CD4-positive, alpha-beta T cell (primary cell): Measurements from ENCODE around the gene PLXNA1. TPM values are rescaled to one million over a fixed set of nuclear protein-coding genes. Genes with fewer than 3 reads are reported as not detected.

Experiments
- ATAC-seq: fragments of 200-7000 bp; cut with Tn5 transposase; one replicate; pipeline ENCODE4 v1.10.0; 2022; ENCODE audit warnings: mild to moderate bottlenecking; ENCODE audit not compliant: poor library complexity
- CTCF ChIA-PET: fragments of 350-600 bp; sonication (Branson Sonifier 250); formaldehyde crosslinking; loops from one replicate; lab custom pipeline; 2021; ENCODE audit warnings: antibody characterized with exemption, inconsistent platforms; lab: Charles Lee
- POLR2A ChIA-PET: fragments of 350-600 bp; sonication (Branson Sonifier 250); formaldehyde crosslinking; loops from one replicate; lab custom pipeline; 2021; ENCODE audit warnings: antibody characterized with exemption, inconsistent platforms; lab: Charles Lee
- DNase-seq, 14 experiments: peaks; one replicate each; pipeline ENCODE4 v3.0.0-alpha.2; 2013 to 2020; ENCODE audit warnings: mixed read lengths in 2 of 14
- H3K27ac ChIP-seq, 2 donors: one replicate each; pipeline versions ENCODE4 v1.5.1 to v1.7.0; 2013; ENCODE audit warnings: low read length in 2 of 2, low read depth in 1 of 2, mild to moderate bottlenecking in 1 of 2
- H3K27me3 ChIP-seq, 2 experiments: 1 replicate in 1 of 2; 2 replicates in 1 of 2; pipeline versions ENCODE4 v1.6.1 to v1.7.0; 2013; ENCODE audit warnings: low read length in 2 of 2, control low read depth in 1 of 2, mild to moderate bottlenecking in 1 of 2, moderate library complexity in 1 of 2; ENCODE audit not compliant: insufficient read depth in 2 of 2, control insufficient read depth in 1 of 2
- H3K36me3 ChIP-seq: one replicate; pipeline ENCODE4 v1.6.1; 2013; ENCODE audit warnings: low read length, control low read depth; ENCODE audit not compliant: insufficient read depth
- H3K4me1 ChIP-seq: one replicate; pipeline ENCODE4 v1.6.1; 2013; ENCODE audit warnings: low read length, control low read depth; ENCODE audit not compliant: insufficient read depth
- H3K4me3 ChIP-seq: one replicate; pipeline ENCODE4 v1.5.1; 2013; ENCODE audit warnings: mild to moderate bottlenecking, low read length, moderate library complexity
- H3K9me3 ChIP-seq, 2 experiments: 1 replicate in 1 of 2; 2 replicates in 1 of 2; pipeline versions ENCODE4 v1.6.1 to v1.7.0; 2013; ENCODE audit warnings: low read length in 2 of 2, mild to moderate bottlenecking in 2 of 2, control low read depth in 1 of 2, moderate library complexity in 1 of 2; ENCODE audit not compliant: control insufficient read depth in 1 of 2, insufficient read depth in 1 of 2
- H3K27ac Mint-ChIP-seq: one replicate; pipeline ENCODE4 v1.8.0; 2020; ENCODE audit warnings: mixed read lengths
- H3K27me3 Mint-ChIP-seq: one replicate; pipeline ENCODE4 v1.8.0; 2021; ENCODE audit warnings: mixed read lengths
- H3K36me3 Mint-ChIP-seq: one replicate; pipeline ENCODE4 v1.8.0; 2021; ENCODE audit warnings: low read depth, mixed read lengths
- H3K4me1 Mint-ChIP-seq: one replicate; pipeline ENCODE4 v1.8.0; 2021; ENCODE audit warnings: low read depth, mixed read lengths
- H3K4me3 Mint-ChIP-seq: one replicate; pipeline ENCODE4 v1.8.0; 2020; ENCODE audit warnings: mild to moderate bottlenecking, mixed read lengths
- H3K9me3 Mint-ChIP-seq: one replicate; pipeline ENCODE4 v1.8.0; 2020; ENCODE audit warnings: mixed read lengths
- intact Hi-C, 2 experiments: fragments of 100-400 bp; cut with DNase I in 1 of 2; cut with micrococcal nuclease in 1 of 2; formaldehyde crosslinking; loops; one replicate each; pipeline versions ENCODE4 v1.15.1 to v1.9.0; 2023 to 2025; cut with DNase I, micrococcal nuclease
- total RNA-seq, 174 experiments: library from RNA in 2 of 174; stranded (reverse) in 2 of 174; gene quantifications; one replicate each; pipeline ENCODE4 v1.2.3 and lab custom pipeline; 2021 to 2026
- TF ChIP-seq, protein P1 (sequence below): fragments of 200-600 bp; IDR thresholded peaks from one replicate; pipeline ENCODE4 v1.8.0; 2022; ENCODE audit warnings: antibody characterized with exemption, mild to moderate bottlenecking

Gene PLXNA1
- total RNA-seq, 2 experiments from 2014 or later, result 9.8 to 10.6 TPM

DNA sequence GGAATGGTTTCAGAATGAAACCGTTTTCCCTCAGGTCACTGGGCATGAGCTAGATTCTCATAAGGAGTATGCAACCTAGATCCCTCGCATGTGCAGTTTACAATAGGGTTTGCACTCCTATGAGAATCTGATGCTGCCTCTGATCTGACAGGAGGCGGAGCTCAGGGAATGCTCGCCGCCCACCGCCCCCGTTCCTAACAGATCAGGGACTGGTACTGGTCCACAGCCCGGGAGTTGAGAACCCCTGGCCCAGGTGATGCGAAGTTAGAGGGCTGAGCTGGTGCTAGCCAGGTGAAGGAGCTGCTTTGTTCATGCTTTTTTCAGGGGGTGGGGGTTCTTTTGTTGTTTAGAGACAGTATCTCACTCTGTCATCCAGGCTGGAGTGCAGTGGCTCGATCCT, 15.5 kb upstream of the PLXNA1 start:
- no peaks in the 10 kb centered on the region for H3K9me3 Mint-ChIP-seq
- no peaks in the 10 kb centered on the region for H3K36me3 Mint-ChIP-seq
- Histone ChIP-seq H3K27me3 (peaks cover 3 to 4% of the 10 kb centered on the region in 2 experiments), H3K9me3 (peaks cover 0 to 3% of the 10 kb centered on the region in 2 experiments), H3K4me1 (no peaks in the 10 kb centered on the region), H3K4me3 (no peak overlapping the region), H3K36me3 (no peaks in the 10 kb centered on the region), H3K27ac (no peak overlapping the region)
- ATAC-seq (no peak), DNase-seq (no peak)
- peaks cover 7% of the 10 kb centered on the region for H3K27me3 Mint-ChIP-seq
- ChIA-PET CTCF (no interaction called here), POLR2A (no interaction called here)
- no peaks in the 10 kb centered on the region for H3K4me1 Mint-ChIP-seq
- intact Hi-C loops, result no loop called here
- H3K4me3 Mint-ChIP-seq, result no peak overlapping the region
- TF ChIP-seq, protein P1, sequence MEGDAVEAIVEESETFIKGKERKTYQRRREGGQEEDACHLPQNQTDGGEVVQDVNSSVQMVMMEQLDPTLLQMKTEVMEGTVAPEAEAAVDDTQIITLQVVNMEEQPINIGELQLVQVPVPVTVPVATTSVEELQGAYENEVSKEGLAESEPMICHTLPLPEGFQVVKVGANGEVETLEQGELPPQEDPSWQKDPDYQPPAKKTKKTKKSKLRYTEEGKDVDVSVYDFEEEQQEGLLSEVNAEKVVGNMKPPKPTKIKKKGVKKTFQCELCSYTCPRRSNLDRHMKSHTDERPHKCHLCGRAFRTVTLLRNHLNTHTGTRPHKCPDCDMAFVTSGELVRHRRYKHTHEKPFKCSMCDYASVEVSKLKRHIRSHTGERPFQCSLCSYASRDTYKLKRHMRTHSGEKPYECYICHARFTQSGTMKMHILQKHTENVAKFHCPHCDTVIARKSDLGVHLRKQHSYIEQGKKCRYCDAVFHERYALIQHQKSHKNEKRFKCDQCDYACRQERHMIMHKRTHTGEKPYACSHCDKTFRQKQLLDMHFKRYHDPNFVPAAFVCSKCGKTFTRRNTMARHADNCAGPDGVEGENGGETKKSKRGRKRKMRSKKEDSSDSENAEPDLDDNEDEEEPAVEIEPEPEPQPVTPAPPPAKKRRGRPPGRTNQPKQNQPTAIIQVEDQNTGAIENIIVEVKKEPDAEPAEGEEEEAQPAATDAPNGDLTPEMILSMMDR, result no peak
- no peak overlapping the region for H3K27ac Mint-ChIP-seq

DNA sequence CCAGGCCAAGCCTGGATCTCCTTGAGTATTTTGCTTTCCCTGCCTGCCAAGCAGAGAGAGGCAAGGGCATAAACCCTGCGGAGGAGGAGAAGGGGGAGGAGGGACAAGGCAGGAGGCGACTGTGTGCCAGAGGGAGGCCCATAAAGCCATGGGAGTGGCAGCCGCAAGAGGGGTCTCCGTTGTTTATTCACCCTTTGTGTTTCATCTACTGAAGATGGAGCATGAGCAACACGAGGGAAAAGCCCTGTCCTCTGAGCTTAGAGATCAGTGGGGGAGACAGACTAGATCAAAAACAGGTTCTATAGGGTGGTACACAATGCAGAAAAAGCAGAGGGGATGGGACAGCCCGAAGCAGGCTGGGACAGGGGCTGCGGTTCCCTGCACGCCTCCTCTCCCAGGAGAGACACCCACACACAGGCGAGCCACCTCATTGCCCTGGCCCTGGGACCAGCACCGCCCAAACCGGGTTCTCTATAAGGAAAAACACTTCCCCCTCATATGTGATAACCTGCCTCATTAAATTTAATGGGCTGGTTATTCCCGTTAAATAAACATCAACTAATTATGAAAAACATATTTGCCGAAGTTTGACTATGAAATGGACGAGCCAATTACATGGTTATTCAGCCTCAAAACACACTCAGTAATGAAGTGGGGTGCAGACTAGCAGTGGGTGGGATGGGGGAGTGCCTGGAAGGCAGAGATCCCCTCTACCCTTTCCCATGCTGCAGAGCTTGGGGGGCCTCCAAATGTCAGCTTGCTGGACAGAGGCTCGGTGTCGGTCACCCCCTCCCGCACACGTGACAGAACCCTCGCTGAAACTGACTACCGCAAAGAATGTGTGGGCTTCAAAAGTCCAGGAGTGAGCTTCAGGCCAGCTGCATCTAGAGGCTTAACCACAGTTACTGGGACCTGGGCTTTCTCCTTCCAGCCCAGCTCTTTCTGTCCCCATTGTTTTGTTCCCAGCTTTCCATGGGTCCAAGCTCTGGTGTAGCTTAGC, 14.2 kb upstream of the PLXNA1 start:
- DNase-seq (no peak), ATAC-seq (no peak)
- Histone ChIP-seq H3K9me3 (peaks cover 0 to 3% of the 10 kb centered on the region in 2 experiments), H3K4me3 (no peak overlapping the region), H3K36me3 (no peaks in the 10 kb centered on the region), H3K27me3 (peaks cover 4 to 11% of the 10 kb centered on the region in 2 experiments), H3K4me1 (no peaks in the 10 kb centered on the region), H3K27ac (no peak overlapping the region)
- H3K27me3 Mint-ChIP-seq, result peaks cover 7% of the 10 kb centered on the region
- H3K4me3 Mint-ChIP-seq, result no peak overlapping the region
- no peaks in the 10 kb centered on the region for H3K4me1 Mint-ChIP-seq
- no peaks in the 10 kb centered on the region for H3K9me3 Mint-ChIP-seq
- TF ChIP-seq, protein P1, result no peak
- intact Hi-C loops, result no loop called here
- POLR2A ChIA-PET, result no interaction called here
- H3K27ac Mint-ChIP-seq, result no peak overlapping the region
- no peaks in the 10 kb centered on the region for H3K36me3 Mint-ChIP-seq
- CTCF ChIA-PET, result no interaction called here

DNA sequence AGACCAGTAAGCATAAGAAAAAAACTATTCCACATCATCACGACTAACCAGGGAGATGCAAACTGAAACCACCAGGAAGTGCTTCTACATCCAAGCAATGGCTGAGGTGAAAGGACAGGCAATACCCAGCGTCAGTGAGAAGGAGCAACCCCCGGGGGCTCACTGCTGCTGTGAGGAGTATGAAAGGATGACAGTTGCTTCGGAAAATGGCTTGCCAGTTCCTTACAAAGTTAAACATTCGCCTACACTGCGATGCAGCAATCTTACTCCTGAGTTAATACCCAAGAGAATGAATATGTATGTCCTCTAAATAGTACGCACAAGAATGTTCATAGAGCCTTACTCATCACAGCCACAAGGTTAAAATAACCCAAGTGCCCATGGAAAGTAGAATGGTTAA, 13.3 kb upstream of the PLXNA1 start:
- ChIA-PET CTCF (no interaction called here), POLR2A (no interaction called here)
- TF ChIP-seq, protein P1, result no peak
- DNase-seq, result no peak
- Mint-ChIP-seq H3K4me3 (no peak overlapping the region), H3K9me3 (peaks cover under 1% of the 10 kb centered on the region), H3K27me3 (peaks cover 7% of the 10 kb centered on the region), H3K4me1 (no peaks in the 10 kb centered on the region), H3K27ac (no peak overlapping the region), H3K36me3 (no peaks in the 10 kb centered on the region)
- no peak overlapping the region for H3K27ac ChIP-seq
- peaks cover 4 to 15% of the 10 kb centered on the region in 2 experiments for H3K27me3 ChIP-seq
- H3K4me3 ChIP-seq, result no peak overlapping the region
- intact Hi-C loops, result no loop called here
- no peaks in the 10 kb centered on the region for H3K36me3 ChIP-seq
- no peaks in the 10 kb centered on the region for H3K4me1 ChIP-seq
- ATAC-seq, result no peak
- peaks cover under 1 to 3% of the 10 kb centered on the region in 2 experiments for H3K9me3 ChIP-seq
